Fibroblast of villous mesenchyme (primary cell): Measurements from ENCODE around the gene DNAJC27. TPM values are rescaled to one million over a fixed set of nuclear protein-coding genes. Genes with fewer than 3 reads are reported as not detected.

Experiments used
- DNase-seq: peaks from one replicate; pipeline ENCODE4 v3.0.0-alpha.2; 2010; ENCODE audit warnings: low read depth
- H3K4me3 ChIP-seq: 2 replicates; pipeline ENCODE4 v1.5.1; 2011; ENCODE audit warnings: low read depth, mild to moderate bottlenecking, low read length
- CTCF ChIP-seq: IDR thresholded peaks from 2 replicates; pipeline ENCODE4 v1.5.1; 2012; ENCODE audit warnings: low read depth, mild to moderate bottlenecking, low read length; ENCODE audit not compliant: insufficient read depth
- total RNA-seq: library from RNA; depleted of rRNA; stranded (reverse); fragments of >200 nt; gene quantifications from 2 replicates; pipeline ENCODE4 v1.2.3, GENCODE V29; 2012

The DNAJC27 gene
- total RNA-seq, 1 donor = 5.2 TPM

DNA sequence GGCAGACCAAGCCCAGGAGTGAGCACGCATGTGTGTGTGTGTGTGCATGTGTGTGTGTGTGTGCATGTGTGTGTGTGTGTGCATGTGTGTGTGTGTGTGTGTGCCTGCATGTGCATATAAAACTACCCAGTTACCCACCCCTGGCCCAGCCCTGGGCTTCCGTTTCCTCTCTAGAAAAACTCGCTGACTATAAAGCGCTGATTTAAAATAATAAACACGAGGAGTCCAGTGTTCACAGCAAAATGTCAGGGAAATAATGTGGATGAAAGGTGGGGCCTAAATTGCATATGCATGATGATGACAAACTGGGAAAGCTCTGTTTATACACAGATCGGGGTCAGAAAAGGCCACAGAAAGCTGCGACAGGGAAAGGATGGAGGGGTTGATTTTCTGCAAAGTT lies 59.2 kb downstream of the DNAJC27 start:
- no peak for TF ChIP-seq CTCF
- H3K4me3 ChIP-seq = no peak overlapping the region
- DNase-seq = no peak

- no peak for TF ChIP-seq CTCF
- H3K4me3 ChIP-seq = no peak overlapping the region
- no peak for DNase-seq
Measured at GRCh38 chr2:24910245-24910644, 61.5 kb downstream of the DNAJC27 start.

DNA sequence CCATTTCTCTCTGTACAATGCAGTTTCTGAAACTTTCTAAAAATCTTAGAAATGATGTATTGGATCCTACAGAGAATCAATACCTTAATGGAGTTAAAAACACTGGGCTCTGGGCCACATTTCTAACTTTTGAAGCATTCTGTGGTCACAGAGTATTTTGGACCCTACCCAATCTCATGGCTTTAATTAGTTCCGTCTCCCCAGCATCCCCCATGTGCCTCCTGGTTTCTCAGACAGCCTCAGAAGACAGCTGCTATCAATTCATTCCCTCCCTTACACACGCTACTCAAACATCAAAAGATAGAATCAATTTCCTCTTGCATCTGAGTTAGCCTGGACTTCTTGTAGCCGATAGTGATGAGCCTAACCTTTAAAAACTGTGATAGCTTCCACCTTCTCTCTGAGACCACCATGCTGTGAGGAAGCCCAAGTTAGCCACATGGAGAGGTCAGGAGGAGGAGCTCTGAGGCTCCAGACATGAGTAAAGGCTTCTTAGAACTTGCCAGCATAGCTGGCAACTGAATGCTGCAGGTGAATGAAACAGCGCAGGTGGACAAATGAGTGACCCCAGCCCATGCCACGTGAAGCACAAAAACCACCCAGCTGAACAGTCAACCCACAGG lies 62.1 kb downstream of the DNAJC27 start:
- TF ChIP-seq CTCF = no peak
- DNase-seq = peak; percentile 44

GRCh38 chr2:24908461-24908901 lies 63.3 kb downstream of the DNAJC27 start:
- H3K4me3 ChIP-seq = no peak overlapping the region
- no peak for DNase-seq
- TF ChIP-seq CTCF = no peak

More for the DNA sequence above, 62.1 kb downstream of the DNAJC27 start:
- no peak overlapping the region for H3K4me3 ChIP-seq

- peak; percentile 73 for DNase-seq
- no peak for TF ChIP-seq CTCF
- no peak overlapping the region for H3K4me3 ChIP-seq
Measured at GRCh38 chr2:24907116-24907515, 64.6 kb downstream of the DNAJC27 start.

DNA sequence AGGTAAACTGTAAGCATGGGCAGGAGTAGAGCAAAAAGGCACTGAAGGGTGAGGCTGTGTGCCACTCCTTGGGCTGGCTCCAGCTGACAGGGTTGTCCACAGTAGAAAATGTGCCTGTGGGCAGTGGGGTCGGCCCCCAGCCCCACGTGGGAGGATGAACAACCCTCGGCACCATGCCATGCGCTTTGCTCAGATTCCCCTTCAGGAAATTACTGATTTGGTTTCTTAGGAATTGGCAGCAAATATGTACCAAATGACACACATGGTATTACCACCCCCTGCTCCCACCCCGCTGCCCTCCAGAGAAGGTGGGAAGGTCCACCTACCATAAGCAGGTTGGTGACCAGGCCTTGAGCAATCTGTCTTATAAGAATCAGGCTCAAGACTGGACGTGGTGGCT lies 65.3 kb downstream of the DNAJC27 start:
- H3K4me3 ChIP-seq = no peak overlapping the region
- DNase-seq = no peak
- TF ChIP-seq CTCF = no peak
